Karpas-422 (cell line): ENCODE data around the gene ABCB9. TPM values are rescaled to one million over a fixed set of nuclear protein-coding genes. Genes with fewer than 3 reads are reported as not detected.
A peak's percentile ranks its signal among the peaks of the same experiment; 100 is the strongest.
"Not testable (repeated sequence)": the region's sequence is repeated elsewhere in the genome, so short reads cannot be mapped to it uniquely, and the experiment has no call there.

Source experiments
- DNase-seq: peaks from one replicate; pipeline ENCODE4 v3.0.0-alpha.2; 2015
- H2AFZ ChIP-seq: fragments of 200-600 bp; sonication (generic); 2 replicates; pipeline ENCODE4 v1.6.1; 2014; ENCODE audit warnings: antibody characterized with exemption, low read length, mixed read lengths
- H3K27ac ChIP-seq: fragments of 200-600 bp; sonication (generic); 2 replicates; pipeline ENCODE4 v1.5.1; 2014; ENCODE audit warnings: mild to moderate bottlenecking, low read length, moderate library complexity
- H3K27me3 ChIP-seq: fragments of 200-600 bp; sonication (generic); 2 replicates; pipeline ENCODE4 v1.6.1; 2014; ENCODE audit warnings: low read length, mixed read lengths
- H3K36me3 ChIP-seq: fragments of 200-600 bp; sonication (generic); 2 replicates; pipeline ENCODE4 v1.6.1; 2014; ENCODE audit warnings: low read length, mixed read lengths; ENCODE audit not compliant: insufficient read depth
- H3K4me1 ChIP-seq: fragments of 200-600 bp; sonication (generic); 2 replicates; pipeline ENCODE4 v1.6.1; 2014; ENCODE audit warnings: mild to moderate bottlenecking, low read length, mixed read lengths
- H3K4me2 ChIP-seq: fragments of 200-600 bp; sonication (generic); 2 replicates; pipeline ENCODE4 v1.6.1; 2014; ENCODE audit warnings: low read length, low read depth, mild to moderate bottlenecking; ENCODE audit not compliant: poor library complexity, severe bottlenecking
- H3K4me3 ChIP-seq: fragments of 200-600 bp; sonication (generic); 2 replicates; pipeline ENCODE4 v1.5.1; 2014; ENCODE audit warnings: mild to moderate bottlenecking, antibody characterized with exemption, low read length, mixed read lengths
- H3K79me2 ChIP-seq: fragments of 200-600 bp; sonication (generic); 2 replicates; pipeline ENCODE4 v1.6.1; 2014; ENCODE audit warnings: mild to moderate bottlenecking, low read length, mixed read lengths
- H3K9ac ChIP-seq: fragments of 200-600 bp; sonication (generic); 2 replicates; pipeline ENCODE4 v1.6.0; 2014; ENCODE audit warnings: low read length
- H3K9me2 ChIP-seq: fragments of 200-600 bp; sonication (generic), shearing (Covaris generic); replicated peaks from 2 replicates; pipeline ENCODE4 v1.6.0; 2014; ENCODE audit warnings: mild to moderate bottlenecking, low read length, moderate library complexity; ENCODE audit not compliant: insufficient read depth
- H3K9me3 ChIP-seq: fragments of 300-700, 200-600 bp; sonication (generic); 2 replicates; pipeline ENCODE4 v1.6.1; 2014; ENCODE audit warnings: low read length, mixed read lengths
- H4K20me1 ChIP-seq: fragments of 200-600 bp; sonication (generic); 2 replicates; pipeline ENCODE4 v1.6.1; 2014; ENCODE audit warnings: mild to moderate bottlenecking, antibody characterized with exemption, low read length, low read depth; ENCODE audit not compliant: insufficient read depth
- total RNA-seq: library from RNA; depleted of rRNA; stranded (reverse); fragments of >200 nt; shearing (Covaris generic); gene quantifications from 2 replicates; pipeline ENCODE4 v1.2.3, GENCODE V29; 2014; ENCODE audit warnings: low replicate concordance

ABCB9 gene
- total RNA-seq, 1 experiment from 2014 or later: 1.5 TPM

- no peaks in the 10 kb centered on the region for H4K20me1 ChIP-seq
- H3K9ac ChIP-seq: no peak overlapping the region
- H3K36me3 ChIP-seq: no peaks in the 10 kb centered on the region
- no peaks in the 10 kb centered on the region for H3K4me1 ChIP-seq
- no peak overlapping the region for H2AFZ ChIP-seq
- DNase-seq: no peak
- H3K4me2 ChIP-seq: no peak overlapping the region
- no peaks in the 10 kb centered on the region for H3K9me2 ChIP-seq
- no peak overlapping the region for H3K27ac ChIP-seq
- H3K27me3 ChIP-seq: no peaks in the 10 kb centered on the region
- H3K79me2 ChIP-seq: no peaks in the 10 kb centered on the region
- H3K4me3 ChIP-seq: no peak overlapping the region
- H3K9me3 ChIP-seq: no peaks in the 10 kb centered on the region
Observed at GRCh38 chr12:122920687-122921086, 45.6 kb downstream of the ABCB9 start.

GRCh38 chr12:122918827-122919226 is 47.4 kb downstream of the ABCB9 start:
- Histone ChIP-seq H2AFZ (no peak overlapping the region), H3K36me3 (no peaks in the 10 kb centered on the region), H3K9ac (no peak overlapping the region), H3K79me2 (no peaks in the 10 kb centered on the region), H3K27me3 (no peaks in the 10 kb centered on the region), H3K4me2 (no peak overlapping the region), H3K27ac (no peak overlapping the region), H3K4me3 (no peak overlapping the region), H3K9me2 (no peaks in the 10 kb centered on the region), H4K20me1 (no peaks in the 10 kb centered on the region), H3K9me3 (no peaks in the 10 kb centered on the region), H3K4me1 (no peaks in the 10 kb centered on the region)
- DNase-seq: no peak

- no peak overlapping the region for H2AFZ ChIP-seq
Observed at GRCh38 chr12:122917507-122918121, 48.6 kb downstream of the ABCB9 start.

GRCh38 chr12:122909442-122910288 is 56.6 kb downstream of the ABCB9 start:
- Histone ChIP-seq H3K27me3 (no peaks in the 10 kb centered on the region), H3K36me3 (no peaks in the 10 kb centered on the region), H3K27ac (no peak overlapping the region), H3K9me2 (no peaks in the 10 kb centered on the region), H3K4me1 (no peaks in the 10 kb centered on the region), H3K9me3 (no peaks in the 10 kb centered on the region), H3K79me2 (no peaks in the 10 kb centered on the region), H2AFZ (no peak overlapping the region), H3K9ac (no peak overlapping the region), H4K20me1 (no peaks in the 10 kb centered on the region), H3K4me3 (no peak overlapping the region), H3K4me2 (no peak overlapping the region)
- no peak for DNase-seq

More at GRCh38 chr12:122917507-122918121, 48.6 kb downstream of the ABCB9 start:
- Histone ChIP-seq H3K79me2 (no peaks in the 10 kb centered on the region), H4K20me1 (no peaks in the 10 kb centered on the region), H3K27ac (no peak overlapping the region), H3K9me3 (no peaks in the 10 kb centered on the region), H3K4me1 (no peaks in the 10 kb centered on the region), H3K9me2 (no peaks in the 10 kb centered on the region), H3K4me2 (no peak overlapping the region), H3K9ac (no peak overlapping the region), H3K36me3 (no peaks in the 10 kb centered on the region), H3K27me3 (no peaks in the 10 kb centered on the region), H3K4me3 (no peak overlapping the region)
- no peak for DNase-seq

- H3K4me3 ChIP-seq: no peak overlapping the region
Observed at GRCh38 chr12:122908915-122909314, 57.3 kb downstream of the ABCB9 start.

GRCh38 chr12:122905258-122905657 is 61.0 kb downstream of the ABCB9 start:
- H3K79me2 ChIP-seq, H3K9ac ChIP-seq, H4K20me1 ChIP-seq, H3K36me3 ChIP-seq, H3K27ac ChIP-seq, H2AFZ ChIP-seq, H3K4me1 ChIP-seq, H3K9me3 ChIP-seq, H3K9me2 ChIP-seq, H3K27me3 ChIP-seq, DNase-seq, H3K4me2 ChIP-seq, H3K4me3 ChIP-seq: not testable (repeated sequence)

More at GRCh38 chr12:122908915-122909314, 57.3 kb downstream of the ABCB9 start:
- Histone ChIP-seq H3K9ac (no peak overlapping the region), H3K79me2 (no peaks in the 10 kb centered on the region), H3K27ac (no peak overlapping the region), H3K27me3 (no peaks in the 10 kb centered on the region), H3K36me3 (no peaks in the 10 kb centered on the region), H3K4me2 (no peak overlapping the region), H3K9me3 (no peaks in the 10 kb centered on the region), H4K20me1 (no peaks in the 10 kb centered on the region), H2AFZ (no peak overlapping the region), H3K4me1 (no peaks in the 10 kb centered on the region), H3K9me2 (no peaks in the 10 kb centered on the region)
- DNase-seq: no peak

GRCh38 chr12:122903693-122904034 is 62.6 kb downstream of the ABCB9 start:
- no peaks in the 10 kb centered on the region for H3K36me3 ChIP-seq
- H3K79me2 ChIP-seq: no peaks in the 10 kb centered on the region
- no peak overlapping the region for H3K27ac ChIP-seq
- H3K9me2 ChIP-seq: no peaks in the 10 kb centered on the region
- H3K4me3 ChIP-seq: no peak overlapping the region
- DNase-seq: no peak
- no peak overlapping the region for H2AFZ ChIP-seq
- no peaks in the 10 kb centered on the region for H3K27me3 ChIP-seq
- H4K20me1 ChIP-seq: no peaks in the 10 kb centered on the region
- H3K9me3 ChIP-seq: no peaks in the 10 kb centered on the region
- no peak overlapping the region for H3K4me2 ChIP-seq
- H3K4me1 ChIP-seq: peaks cover 11% of the 10 kb centered on the region
- no peak overlapping the region for H3K9ac ChIP-seq

GRCh38 chr12:122902854-122903692 is 63.2 kb downstream of the ABCB9 start:
- peaks cover 17% of the 10 kb centered on the region for H3K4me1 ChIP-seq
- H3K9me2 ChIP-seq: no peaks in the 10 kb centered on the region
- H2AFZ ChIP-seq: no peak overlapping the region
- H3K9ac ChIP-seq: no peak overlapping the region
- no peaks in the 10 kb centered on the region for H3K9me3 ChIP-seq
- H3K4me2 ChIP-seq: no peak overlapping the region
- no peak overlapping the region for H3K27ac ChIP-seq
- H3K79me2 ChIP-seq: no peaks in the 10 kb centered on the region
- H4K20me1 ChIP-seq: no peaks in the 10 kb centered on the region
- peak; percentile 36 for DNase-seq
- H3K4me3 ChIP-seq: no peak overlapping the region
- H3K36me3 ChIP-seq: no peaks in the 10 kb centered on the region
- no peaks in the 10 kb centered on the region for H3K27me3 ChIP-seq
